Lower lobe of right lung (tissue), 2 donors: ENCODE results near the gene SARDH. TPM values are rescaled to one million over a fixed set of nuclear protein-coding genes. Genes with fewer than 3 reads are reported as not detected.

Experiments used
- ATAC-seq, 2 donors: fragments of 200-7000 bp; cut with Tn5 transposase; one replicate each; pipeline ENCODE4 v1.9.1; 2020 to 2022; ENCODE audit warnings: mild to moderate bottlenecking in 2 of 2, moderate library complexity in 2 of 2
- DNase-seq: peaks from one replicate; pipeline ENCODE4 v3.0.0-alpha.2; 2020
- H3K27ac ChIP-seq: fragments of 200-600 bp; one replicate; pipeline ENCODE4 v1.8.0; 2022
- H3K27me3 ChIP-seq: fragments of 200-600 bp; one replicate; pipeline ENCODE4 v1.8.0; 2022; ENCODE audit warnings: low read depth
- H3K36me3 ChIP-seq: fragments of 200-600 bp; one replicate; pipeline ENCODE4 v1.8.0; 2022; ENCODE audit warnings: mild to moderate bottlenecking
- H3K4me1 ChIP-seq: fragments of 200-600 bp; one replicate; pipeline ENCODE4 v1.8.0; 2022
- H3K4me3 ChIP-seq: fragments of 200-600 bp; one replicate; pipeline ENCODE4 v1.8.0; 2022; ENCODE audit warnings: mild to moderate bottlenecking
- H3K9me3 ChIP-seq: fragments of 200-600 bp; one replicate; pipeline ENCODE4 v1.8.0; 2022
- CTCF ChIP-seq: fragments of 200-600 bp; IDR thresholded peaks from one replicate; pipeline ENCODE4 v1.8.0; 2022; ENCODE audit warnings: antibody characterized with exemption, mild to moderate bottlenecking
- intact Hi-C: fragments of 100-400 bp; cut with DNase I; formaldehyde crosslinking; loops from one replicate; pipeline ENCODE4 v1.11.0; 2022
- total RNA-seq: library from RNA; stranded (reverse); fragmentation: NEBNext Ultra II Directional; extraction: Animal tissue kit (Norgen Biotek cat#: 25700); gene quantifications from one replicate; pipeline ENCODE4 v1.2.1, GENCODE V29; 2021
- donor health status: DM: no; HTN: yes; CAD: no; lungs with severe emphysema.

Gene SARDH
- total RNA-seq, 1 donor from 2014 or later: 3.4 TPM

- H3K27ac ChIP-seq: no peak overlapping the region
- ATAC-seq: no peak
- peaks cover 53% of the 10 kb centered on the region for H3K36me3 ChIP-seq
- no peak overlapping the region for H3K4me3 ChIP-seq
- peaks cover 7% of the 10 kb centered on the region for H3K4me1 ChIP-seq
- no peak for DNase-seq
- H3K9me3 ChIP-seq: no peaks in the 10 kb centered on the region
- H3K27me3 ChIP-seq: no peaks in the 10 kb centered on the region
- intact Hi-C loops: no loop called here
- TF ChIP-seq CTCF: no peak
These were observed 43.0 kb upstream of the SARDH start for GRCh38 chr9:133780962-133781827.

GRCh38 chr9:133780404-133780945 lies 42.3 kb upstream of the SARDH start:
- no peaks in the 10 kb centered on the region for H3K4me1 ChIP-seq
- H3K27ac ChIP-seq: no peak overlapping the region
- H3K36me3 ChIP-seq: peaks cover 54% of the 10 kb centered on the region
- no peak for TF ChIP-seq CTCF
- ATAC-seq (no peak), DNase-seq (no peak)
- no peaks in the 10 kb centered on the region for H3K27me3 ChIP-seq
- H3K4me3 ChIP-seq: no peak overlapping the region
- intact Hi-C loops: no loop called here
- H3K9me3 ChIP-seq: no peaks in the 10 kb centered on the region

- no peaks in the 10 kb centered on the region for H3K9me3 ChIP-seq
- no peak overlapping the region for H3K27ac ChIP-seq
- peaks cover 58% of the 10 kb centered on the region for H3K36me3 ChIP-seq
- no peaks in the 10 kb centered on the region for H3K4me1 ChIP-seq
- no peak for TF ChIP-seq CTCF
- no peak for DNase-seq
- no peak overlapping the region for H3K4me3 ChIP-seq
- intact Hi-C loops: no loop called here
- ATAC-seq: no peak
- H3K27me3 ChIP-seq: no peaks in the 10 kb centered on the region
These were observed 41.6 kb upstream of the SARDH start for GRCh38 chr9:133779516-133780403.

- Histone ChIP-seq H3K36me3 (peaks cover 58% of the 10 kb centered on the region), H3K27ac (no peak overlapping the region), H3K4me1 (no peaks in the 10 kb centered on the region), H3K9me3 (peaks cover 4% of the 10 kb centered on the region), H3K27me3 (no peaks in the 10 kb centered on the region), H3K4me3 (no peak overlapping the region)
- ATAC-seq: no peak
- no peak for TF ChIP-seq CTCF
- DNase-seq: no peak
- intact Hi-C loops: no loop called here
These were observed 40.9 kb upstream of the SARDH start for GRCh38 chr9:133779081-133779480.

GRCh38 chr9:133778336-133779013 lies 40.3 kb upstream of the SARDH start:
- Histone ChIP-seq H3K27me3 (no peaks in the 10 kb centered on the region), H3K4me3 (no peak overlapping the region), H3K9me3 (peaks cover 5% of the 10 kb centered on the region), H3K27ac (no peak overlapping the region), H3K4me1 (no peaks in the 10 kb centered on the region), H3K36me3 (peaks cover 60% of the 10 kb centered on the region)
- no peak for TF ChIP-seq CTCF
- peak; percentile 27 for DNase-seq
- ATAC-seq: no peak
- intact Hi-C loops: no loop called here
